Measurements from ENCODE around the gene CLRN1. TPM values are rescaled to one million over a fixed set of nuclear protein-coding genes. Genes with fewer than 3 reads are reported as not detected.

The CLRN1 gene
- total RNA-seq, 2 experiments from 2014 or later = not detected

DNA sequence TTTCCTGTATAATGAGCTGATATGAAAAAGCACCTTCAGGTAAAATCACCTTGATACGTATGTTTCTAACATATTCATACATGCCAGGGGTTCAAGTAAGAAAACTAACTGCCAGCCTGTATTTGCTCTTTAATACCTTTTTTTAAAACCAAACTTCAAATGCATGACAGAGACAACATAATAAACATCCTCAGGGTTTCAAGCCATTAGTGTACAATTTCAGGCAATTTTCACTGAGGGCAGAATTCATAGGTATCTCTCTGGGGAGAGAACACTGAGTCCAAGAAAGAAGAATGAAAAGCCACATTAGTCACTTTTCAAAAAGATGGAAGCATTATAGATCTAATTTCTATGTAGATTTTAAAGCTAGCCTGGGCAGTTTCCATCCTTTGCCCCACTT, 94.2 kb downstream of the CLRN1 start:
- peaks cover 3% of the 10 kb centered on the region for H3K27me3 Mint-ChIP-seq (ENCODE audit: low read depth)
- H3K4me3 Mint-ChIP-seq = no peak overlapping the region
- no peaks in the 10 kb centered on the region for H3K36me3 Mint-ChIP-seq (ENCODE audit: low read depth)
- intact Hi-C loops (cut with micrococcal nuclease) = no loop called here
- CTCF ChIA-PET = interaction anchor here (0.6 to 1.8 kb wide), 3 partner anchors 14 to 413 kb away, joined by 3 to 4 read pairs (median 3); no protein-coding TSS in a partner anchor
- H3K4me1 Mint-ChIP-seq (ENCODE audit: low read depth) = no peaks in the 10 kb centered on the region
- H3K9me3 Mint-ChIP-seq = no peaks in the 10 kb centered on the region
- H3K27ac Mint-ChIP-seq = no peak overlapping the region
- DNase-seq = no peak

DNA sequence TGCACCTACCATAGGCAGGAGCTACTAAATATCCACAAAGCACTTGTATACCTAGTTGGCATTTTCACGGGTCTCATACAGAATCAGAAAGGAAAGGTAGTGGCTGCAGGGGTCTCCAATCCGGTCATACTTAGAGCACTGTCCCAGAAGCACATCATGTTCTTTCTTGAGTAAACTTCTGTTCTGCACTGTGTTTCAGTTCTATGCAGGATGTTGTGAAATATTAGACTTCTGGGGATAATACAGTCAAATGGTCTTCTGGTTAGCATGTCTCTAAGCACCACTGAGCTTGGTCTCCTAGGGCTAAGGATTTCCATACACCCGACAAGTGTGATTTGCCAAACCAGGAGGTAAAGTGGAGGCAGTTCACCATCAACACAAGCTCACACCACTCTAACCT, 95.2 kb downstream of the CLRN1 start:
- Mint-ChIP-seq H3K4me1 (ENCODE audit: low read depth) (no peaks in the 10 kb centered on the region), H3K36me3 (ENCODE audit: low read depth) (no peaks in the 10 kb centered on the region), H3K9me3 (no peaks in the 10 kb centered on the region), H3K4me3 (no peak overlapping the region), H3K27me3 (ENCODE audit: low read depth) (peaks cover 3% of the 10 kb centered on the region), H3K27ac (no peak overlapping the region)
- CTCF ChIA-PET = interaction anchor here (1.2 kb wide), 1 partner anchor 13 kb away, joined by 3 read pairs; no protein-coding TSS in a partner anchor
- intact Hi-C loops (cut with micrococcal nuclease) = no loop called here
- DNase-seq = no peak

- CTCF ChIA-PET = no interaction called here
- Mint-ChIP-seq H3K27me3 (ENCODE audit: low read depth) (peaks cover 2% of the 10 kb centered on the region), H3K4me3 (no peak overlapping the region), H3K9me3 (no peaks in the 10 kb centered on the region), H3K4me1 (ENCODE audit: low read depth) (no peaks in the 10 kb centered on the region), H3K36me3 (ENCODE audit: low read depth) (no peaks in the 10 kb centered on the region), H3K27ac (no peak overlapping the region)
- no peak for DNase-seq
- intact Hi-C loops (cut with micrococcal nuclease) = no loop called here
Observed at GRCh38 chr3:150876611-150877265, 95.8 kb downstream of the CLRN1 start.

Other genes with a start within 250 kb of the CLRN1 start
- gene SIAH2, start 209.6 kb downstream of the CLRN1 start, total RNA-seq = 10 to 100 TPM; 67.1 to 68.8 TPM
- not detected for gene MINDY4B, start 67.3 kb downstream of the CLRN1 start, total RNA-seq
- gene MED12L, start 112.9 kb upstream of the CLRN1 start, total RNA-seq = 1 to 10 TPM; 1.4 to 2.0 TPM
- 10 to 100 TPM; 42.8 to 46.9 TPM for gene GPR171, start 230.5 kb upstream of the CLRN1 start, total RNA-seq

All from activated naive CD4-positive, alpha-beta T cell treated with anti-CD3 and anti-CD28 coated beads for 36 hours (primary cell).